ENCODE data around the gene METTL22.

METTL22 gene

GRCh38 chr16:8591451-8591850, 30.0 kb upstream of the METTL22 start:
- no peak for DNase-seq (ENCODE audit: low spot score)
- TF ChIP-seq CTCF (IDR thresholded peaks at IDR 0.05; ENCODE audit: borderline replicate concordance, control extremely low read depth, extremely low read depth, insufficient read depth, missing control alignments) = no peak
- in situ Hi-C loops (cut with MboI; ENCODE audit: low sequenced_read_pairs, unreplicated experiment) = no loop called here

GRCh38 chr16:8594149-8594666, 27.3 kb upstream of the METTL22 start:
- TF ChIP-seq CTCF (IDR thresholded peaks at IDR 0.05; ENCODE audit: borderline replicate concordance, control extremely low read depth, extremely low read depth, insufficient read depth, missing control alignments) = no peak
- DNase-seq (ENCODE audit: low spot score) = no peak
- in situ Hi-C loops (cut with MboI; ENCODE audit: low sequenced_read_pairs, unreplicated experiment) = no loop called here

GRCh38 chr16:8595783-8596182, 25.7 kb upstream of the METTL22 start:
- DNase-seq (ENCODE audit: low spot score) = no peak
- in situ Hi-C loops (cut with MboI; ENCODE audit: low sequenced_read_pairs, unreplicated experiment) = no loop called here
- TF ChIP-seq CTCF (IDR thresholded peaks at IDR 0.05; ENCODE audit: borderline replicate concordance, control extremely low read depth, extremely low read depth, insufficient read depth, missing control alignments) = no peak

- in situ Hi-C loops (cut with MboI; ENCODE audit: low sequenced_read_pairs, unreplicated experiment) = no loop called here
- no peak for DNase-seq (ENCODE audit: low spot score)
- TF ChIP-seq CTCF (IDR thresholded peaks at IDR 0.05; ENCODE audit: borderline replicate concordance, control extremely low read depth, extremely low read depth, insufficient read depth, missing control alignments) = no peak
These were observed 24.9 kb upstream of the METTL22 start for GRCh38 chr16:8596581-8596980.

- in situ Hi-C loops (cut with MboI; ENCODE audit: low sequenced_read_pairs, unreplicated experiment) = no loop called here
- TF ChIP-seq CTCF (IDR thresholded peaks at IDR 0.05; ENCODE audit: borderline replicate concordance, control extremely low read depth, extremely low read depth, insufficient read depth, missing control alignments) = no peak
- DNase-seq (ENCODE audit: low spot score) = no peak
These were observed 21.2 kb upstream of the METTL22 start for GRCh38 chr16:8600144-8600775.

- TF ChIP-seq CTCF (IDR thresholded peaks at IDR 0.05; ENCODE audit: borderline replicate concordance, control extremely low read depth, extremely low read depth, insufficient read depth, missing control alignments) = no peak
- in situ Hi-C loops (cut with MboI; ENCODE audit: low sequenced_read_pairs, unreplicated experiment) = no loop called here
- no peak for DNase-seq (ENCODE audit: low spot score)
These were observed 15.9 kb upstream of the METTL22 start for GRCh38 chr16:8605554-8605953.

All from GM13976 (cell line).